RWPE1 (cell line): ENCODE data around the gene KCNJ10.

Experiments
- CTCF ChIA-PET: fragments of 350-600 bp; sonication (Branson Sonifier 250); formaldehyde crosslinking; extraction: SDS; loops from one replicate; lab custom pipeline; 2021; lab: Yijun Ruan, JAX
- POLR2A ChIA-PET: fragments of 400-600 bp; formaldehyde crosslinking; extraction: SDS; loops from one replicate; lab custom pipeline; 2020; ENCODE audit warnings: antibody characterized with exemption; ENCODE audit not compliant: low non-redundant PET; lab: Yijun Ruan, JAX
- DNase-seq: peaks from one replicate; pipeline ENCODE4 v3.0.0; 2012; ENCODE audit warnings: low spot score
- H3K27ac ChIP-seq: fragments of 450-650 bp; 2 replicates; pipeline ENCODE4 v1.5.1; 2017
- CTCF ChIP-seq: fragments of 450-650 bp; conservative IDR thresholded peaks from 2 replicates; pipeline ENCODE4 v1.5.1; 2017; ENCODE audit warnings: low read depth, mild to moderate bottlenecking

KCNJ10 gene

DNA sequence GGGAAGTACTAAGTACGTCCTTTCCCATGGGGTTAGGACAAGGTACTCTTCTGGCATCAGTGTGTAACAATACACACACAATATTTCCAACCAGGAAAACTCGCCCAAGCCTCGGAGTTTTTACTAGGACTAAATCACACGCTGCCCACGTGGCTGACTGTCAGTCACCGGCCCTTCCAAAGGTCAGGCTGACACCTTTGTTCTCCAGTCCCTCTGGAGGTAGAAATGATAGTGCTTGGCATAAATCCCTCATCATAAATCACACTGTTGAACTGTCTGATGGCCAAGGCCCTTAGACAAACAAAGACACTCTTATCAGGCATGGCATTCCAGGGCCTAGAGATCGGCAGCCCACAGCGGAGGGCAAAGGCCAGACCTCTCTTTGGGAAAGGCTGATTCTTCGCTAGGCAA lies 99.0 kb downstream of the KCNJ10 start:
- no peak overlapping the region for H3K27ac ChIP-seq
- POLR2A ChIA-PET: no interaction called here
- no peak for TF ChIP-seq CTCF
- DNase-seq: no peak
- CTCF ChIA-PET: interaction anchor here (0.9 kb wide), 1 partner anchor 25 kb away, joined by 4 read pairs; no protein-coding TSS in a partner anchor

GRCh38 chr1:159968901-159969300 lies 101.1 kb downstream of the KCNJ10 start:
- DNase-seq: no peak
- no peak for TF ChIP-seq CTCF
- ChIA-PET POLR2A (no interaction called here), CTCF (interaction anchor here (0.7 to 1.2 kb wide), 2 partner anchors 38 to 39 kb away, joined by 4 read pairs; no protein-coding TSS in a partner anchor)
- H3K27ac ChIP-seq: no peak overlapping the region

- CTCF ChIA-PET: no interaction called here
- H3K27ac ChIP-seq: no peak overlapping the region
- no peak for DNase-seq
- POLR2A ChIA-PET: no interaction called here
- no peak for TF ChIP-seq CTCF
Observed at GRCh38 chr1:159965263-159965662, 104.7 kb downstream of the KCNJ10 start.

- no peak for TF ChIP-seq CTCF
- no peak for DNase-seq
- ChIA-PET CTCF (interaction anchor here (0.8 to 0.9 kb wide), 2 partner anchors 13 to 165 kb away, joined by 4 read pairs; no protein-coding TSS in a partner anchor), POLR2A (no interaction called here)
- H3K27ac ChIP-seq: no peak overlapping the region
Observed at GRCh38 chr1:159964144-159964543, 105.8 kb downstream of the KCNJ10 start.

DNA sequence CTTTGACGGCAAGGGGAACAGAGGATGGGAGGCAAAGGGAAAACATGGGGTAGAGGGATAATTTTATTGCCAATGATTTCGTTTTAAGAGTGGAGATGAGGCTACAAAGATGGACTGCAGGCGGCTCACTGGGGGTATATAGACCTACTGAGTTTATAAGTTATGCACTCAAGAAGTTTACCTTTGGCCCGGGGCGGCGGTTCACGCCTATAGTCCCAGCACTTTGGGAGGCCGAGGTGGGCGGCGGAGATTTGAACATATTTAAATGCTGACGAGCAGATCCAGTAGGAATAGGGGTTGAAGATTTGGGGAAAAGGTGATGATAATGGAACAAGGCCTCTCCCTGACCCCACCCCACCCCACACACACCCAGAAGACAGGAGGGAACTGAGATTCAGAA lies 107.8 kb downstream of the KCNJ10 start:
- peak overlapping the region; percentile 96 for H3K27ac ChIP-seq
- POLR2A ChIA-PET: no interaction called here
- no peak for TF ChIP-seq CTCF
- CTCF ChIA-PET: no interaction called here
- DNase-seq: no peak

- ChIA-PET CTCF (no interaction called here), POLR2A (interaction anchor here (0.6 kb wide), 1 partner anchor 43 kb away, joined by 3 read pairs; no protein-coding TSS in a partner anchor)
- no peak for TF ChIP-seq CTCF
- peak overlapping the region; percentile 96 for H3K27ac ChIP-seq
- DNase-seq: no peak
Observed at GRCh38 chr1:159961636-159962035, 108.3 kb downstream of the KCNJ10 start.
